Gastrocnemius medialis (tissue), 4 donors: Measurements from ENCODE around the gene B4GALT7.

Source experiments
- CTCF ChIP-seq, 5 experiments: fragments of 450-650 bp in 3 of 5; fragments of 200-600 bp in 2 of 5; sonication (generic) in 2 of 5; IDR thresholded peaks in 4 of 5; conservative IDR thresholded peaks in 1 of 5; 1 replicate in 4 of 5; 2 replicates in 1 of 5; pipeline ENCODE4 v1.5.1; 2016 to 2019; ENCODE audit warnings: antibody characterized with exemption in 5 of 5, mild to moderate bottlenecking in 3 of 5, moderate library complexity in 3 of 5
- POLR2A ChIP-seq, 2 donors: fragments of 450-650 bp; IDR thresholded peaks; one replicate each; pipeline ENCODE4 v1.6.1; 2017; ENCODE audit warnings: antibody characterized with exemption in 2 of 2, mild to moderate bottlenecking in 2 of 2, moderate library complexity in 2 of 2

GRCh38 chr5:177610770-177611445 lies 11.0 kb downstream of the B4GALT7 start:
- TF ChIP-seq CTCF (IDR thresholded peaks at IDR 0.05 in 4 of 5, conservative IDR thresholded peaks at IDR 0.05 in 1 of 5) = no peak
- TF ChIP-seq POLR2A (IDR thresholded peaks at IDR 0.05) = no peak
